ENCODE data around the gene QRICH1. TPM values are rescaled to one million over a fixed set of nuclear protein-coding genes. Genes with fewer than 3 reads are reported as not detected.

The QRICH1 gene
- 136 TPM for total RNA-seq (ENCODE audit: unreplicated experiment)
- long read RNA-seq, transcript QRICH1-202 (10 exons, 3,549 nt), result major isoform, 11 of 17 reads
- long read RNA-seq, partial matches to known transcripts, result 4 of 17 reads
- long read RNA-seq, other reads (novel, unspliced or antisense), result 1 of 17 reads

GRCh38 chr3:49093853-49094767 lies at the start of gene QRICH1:
QRICH1 (minus strand) TSS chr3:49094071; CDS start chr3:49077017, 17,054 bp downstream.
- Mint-ChIP-seq H3K4me3 (ENCODE audit: unreplicated experiment) (peak within 1 kb of the TSS; percentile 95), H3K4me1 (ENCODE audit: unreplicated experiment) (peaks cover 8% of the 10 kb centered on the region), H3K36me3 (ENCODE audit: low read depth, unreplicated experiment) (peaks cover 9% of the 10 kb centered on the region), H3K27ac (ENCODE audit: unreplicated experiment) (peak within 1 kb of the TSS; percentile 96), H3K27me3 (ENCODE audit: unreplicated experiment) (peaks cover 16% of the 10 kb centered on the region), H3K9me3 (ENCODE audit: unreplicated experiment) (no peaks in the 10 kb centered on the region)
- DNase-seq (ENCODE audit: low spot score), result peak; percentile 94
- no peak for TF ChIP-seq CTCF (IDR thresholded peaks at IDR 0.05; ENCODE audit: unreplicated experiment)

- Mint-ChIP-seq H3K4me1 (ENCODE audit: unreplicated experiment) (no peaks in the 10 kb centered on the region), H3K4me3 (ENCODE audit: unreplicated experiment) (no peak overlapping the region), H3K36me3 (ENCODE audit: low read depth, unreplicated experiment) (peaks cover 6% of the 10 kb centered on the region), H3K27me3 (ENCODE audit: unreplicated experiment) (peaks cover 4% of the 10 kb centered on the region), H3K9me3 (ENCODE audit: unreplicated experiment) (no peaks in the 10 kb centered on the region), H3K27ac (ENCODE audit: unreplicated experiment) (no peak overlapping the region)
- TF ChIP-seq CTCF (IDR thresholded peaks at IDR 0.05; ENCODE audit: unreplicated experiment), result no peak
- no peak for DNase-seq (ENCODE audit: low spot score)
Measured at GRCh38 chr3:49140080-49140479, 46.2 kb upstream of the QRICH1 start.

- no peaks in the 10 kb centered on the region for H3K9me3 Mint-ChIP-seq (ENCODE audit: unreplicated experiment)
- no peak overlapping the region for H3K27ac Mint-ChIP-seq (ENCODE audit: unreplicated experiment)
- peaks cover 12% of the 10 kb centered on the region for H3K4me1 Mint-ChIP-seq (ENCODE audit: unreplicated experiment)
- no peak for DNase-seq (ENCODE audit: low spot score)
- H3K36me3 Mint-ChIP-seq (ENCODE audit: low read depth, unreplicated experiment), result peaks cover 12% of the 10 kb centered on the region
- no peak overlapping the region for H3K4me3 Mint-ChIP-seq (ENCODE audit: unreplicated experiment)
- H3K27me3 Mint-ChIP-seq (ENCODE audit: unreplicated experiment), result peaks cover 6% of the 10 kb centered on the region
- no peak for TF ChIP-seq CTCF (IDR thresholded peaks at IDR 0.05; ENCODE audit: unreplicated experiment)
Measured at GRCh38 chr3:49135499-49135898, 41.6 kb upstream of the QRICH1 start.

GRCh38 chr3:49134471-49135265 lies 40.8 kb upstream of the QRICH1 start:
- peaks cover 12% of the 10 kb centered on the region for H3K27me3 Mint-ChIP-seq (ENCODE audit: unreplicated experiment)
- no peak for DNase-seq (ENCODE audit: low spot score)
- peaks cover 12% of the 10 kb centered on the region for H3K4me1 Mint-ChIP-seq (ENCODE audit: unreplicated experiment)
- H3K9me3 Mint-ChIP-seq (ENCODE audit: unreplicated experiment), result no peaks in the 10 kb centered on the region
- no peak for TF ChIP-seq CTCF (IDR thresholded peaks at IDR 0.05; ENCODE audit: unreplicated experiment)
- H3K4me3 Mint-ChIP-seq (ENCODE audit: unreplicated experiment), result no peak overlapping the region
- peaks cover 11% of the 10 kb centered on the region for H3K36me3 Mint-ChIP-seq (ENCODE audit: low read depth, unreplicated experiment)
- no peak overlapping the region for H3K27ac Mint-ChIP-seq (ENCODE audit: unreplicated experiment)
